A549 (cell line): ENCODE data around the gene KCNIP3. TPM values are rescaled to one million over a fixed set of nuclear protein-coding genes. Genes with fewer than 3 reads are reported as not detected.
A peak's percentile ranks its signal among the peaks of the same experiment; 100 is the strongest.

ENCODE experiments used
- ATAC-seq, 2 experiments: fragments of 200-7000 bp in 1 of 2; fragments of >200 bp in 1 of 2; cut with Nextera tagmentation in 1 of 2; cut with Tn5 transposase in 1 of 2; 3 replicates each; pipeline versions ENCODE4 v1.8.0 to v1.9.1; 2018 to 2020; ENCODE audit warnings: mild to moderate bottlenecking in 1 of 2, moderate library complexity in 1 of 2
- CTCF ChIA-PET: fragments of 300-600 bp; sonication (Branson Sonifier 250); formaldehyde crosslinking; extraction: SDS; loops from one replicate; lab custom pipeline; 2021; ENCODE audit warnings: antibody characterized with exemption, inconsistent platforms; lab: Yijun Ruan, JAX
- POLR2A ChIA-PET: fragments of 350-600 bp; formaldehyde crosslinking; extraction: SDS; loops from one replicate; lab custom pipeline; 2021; ENCODE audit warnings: antibody characterized with exemption, inconsistent platforms; lab: Yijun Ruan, JAX
- DNase-seq, 2 experiments: peaks; one replicate each; pipeline versions ENCODE4 v3.0.0 to v3.0.0-alpha.2; 2011 to 2016; ENCODE audit warnings: low read depth in 1 of 2, low spot score in 1 of 2
- FAIRE-seq: peaks from 2 replicates; lab custom pipeline; 2011; peaks lifted over from hg19 to GRCh38; lab: Jason Lieb, UNC
- H3K27ac ChIP-seq, 2 experiments: fragments of >200 bp; sonication (Bioruptor Twin); formaldehyde crosslinking; 3 replicates each; pipeline ENCODE4 v1.5.1; 2016 to 2017
- H3K4me1 ChIP-seq: fragments of >200 bp; sonication (Bioruptor Twin); formaldehyde crosslinking; 3 replicates; pipeline ENCODE4 v1.6.1; 2016
- H3K4me2 ChIP-seq: fragments of >200 bp; sonication (Bioruptor Twin); formaldehyde crosslinking; 3 replicates; pipeline ENCODE4 v1.6.1; 2016
- H3K4me3 ChIP-seq: fragments of >200 bp; sonication (Bioruptor Twin); formaldehyde crosslinking; 3 replicates; pipeline ENCODE4 v1.5.1; 2016
- H3K9me3 ChIP-seq: fragments of >200 bp; sonication (Bioruptor Twin); formaldehyde crosslinking; 3 replicates; pipeline ENCODE4 v1.6.1; 2016
- BHLHE40 ChIP-seq: IDR thresholded peaks from 2 replicates; pipeline ENCODE4 v1.6.1; 2012; ENCODE audit warnings: low read depth, low read length, inconsistent platforms
- CBX2 ChIP-seq: fragments of 200-600 bp; sonication (generic); IDR thresholded peaks from 2 replicates; pipeline ENCODE4 v1.6.1; 2016; ENCODE audit warnings: low read depth, mild to moderate bottlenecking, borderline replicate concordance
- CBX8 ChIP-seq: fragments of 200-600 bp; sonication (generic); IDR thresholded peaks from 2 replicates; pipeline ENCODE4 v1.6.1; 2016
- CHD2 ChIP-seq: fragments of 150-350 bp; IDR thresholded peaks from 2 replicates; pipeline ENCODE4 v1.6.1; 2014; ENCODE audit warnings: low read length; ENCODE audit not compliant: partially characterized antibody
- CHD4 ChIP-seq: fragments of 200-600 bp; sonication (generic); IDR thresholded peaks from 2 replicates; pipeline ENCODE4 v1.6.1; 2016; ENCODE audit warnings: antibody characterized with exemption, mild to moderate bottlenecking, borderline replicate concordance
- EHMT2 ChIP-seq: fragments of 200-600 bp; sonication (generic); IDR thresholded peaks from 2 replicates; pipeline ENCODE4 v1.6.1; 2016; ENCODE audit warnings: antibody characterized with exemption, low read depth, mild to moderate bottlenecking, moderate library complexity
- FOSL2 ChIP-seq, 2 experiments: fragments of 450-650 bp in 1 of 2; fragments of >200 bp in 1 of 2; sonication (Bioruptor Twin) in 1 of 2; formaldehyde crosslinking; IDR thresholded peaks; 2 replicates each; pipeline versions ENCODE4 v1.5.0 to v1.6.1; 2016 to 2020; ENCODE audit warnings: mild to moderate bottlenecking in 1 of 2, moderate library complexity in 1 of 2
- HOXA7 ChIP-seq: fragments of 250-450 bp; sonication (Bioruptor Pico); IDR thresholded peaks from 2 replicates; pipeline ENCODE4 v1.5.0; 2020; ENCODE audit warnings: mild to moderate bottlenecking, moderate library complexity
- HOXB5 ChIP-seq: fragments of 250-450 bp; sonication (Bioruptor Pico); IDR thresholded peaks from 2 replicates; pipeline ENCODE4 v1.5.0; 2020; ENCODE audit warnings: mild to moderate bottlenecking, moderate library complexity
- KDM1A ChIP-seq: fragments of 200-600 bp; sonication (generic); IDR thresholded peaks from 2 replicates; pipeline ENCODE4 v1.6.1; 2016; ENCODE audit warnings: low read depth, mild to moderate bottlenecking
- NFE2L2 ChIP-seq: fragments of 150-350 bp; conservative IDR thresholded peaks from 2 replicates; pipeline ENCODE4 v1.6.1; 2014; ENCODE audit warnings: low read length
- NR3C1 ChIP-seq: fragments of >200 bp; sonication (Bioruptor Twin); formaldehyde crosslinking; IDR thresholded peaks from 3 replicates; pipeline ENCODE4 v1.6.1; 2017
- RCOR1 ChIP-seq: fragments of 150-350 bp; IDR thresholded peaks from 2 replicates; pipeline ENCODE4 v1.6.1; 2014; ENCODE audit warnings: antibody characterized with exemption, low read length, low read depth
- SMC3 ChIP-seq: fragments of >200 bp; sonication (Bioruptor Twin); formaldehyde crosslinking; IDR thresholded peaks from 3 replicates; pipeline ENCODE4 v1.6.1; 2018; ENCODE audit warnings: inconsistent platforms
- ZC3H11A ChIP-seq: fragments of 450-650 bp; IDR thresholded peaks from 2 replicates; pipeline ENCODE4 v1.6.1; 2014; ENCODE audit warnings: antibody characterized with exemption, mild to moderate bottlenecking
- ZFP36 ChIP-seq: fragments of 450-650 bp; IDR thresholded peaks from 2 replicates; pipeline ENCODE4 v1.6.1; 2014; ENCODE audit warnings: borderline replicate concordance; ENCODE audit not compliant: partially characterized antibody
- ZNF302 ChIP-seq: fragments of 250-450 bp; sonication (Bioruptor Pico); IDR thresholded peaks from 2 replicates; pipeline ENCODE4 v1.9.0; 2021; ENCODE audit warnings: inconsistent platforms, mild to moderate bottlenecking, moderate library complexity
- ZSCAN20 ChIP-seq: fragments of 250-450 bp; sonication (Bioruptor Pico); IDR thresholded peaks from 2 replicates; pipeline ENCODE4 v1.8.0; 2022; ENCODE audit warnings: mild to moderate bottlenecking, moderate library complexity
- WGBS: methylation state at CpG from one replicate; pipeline ENCODE4 v1.1.6; 2017; ENCODE audit errors: missing lambda C conversion rate; 5-methylcytosine and 5-hydroxymethylcytosine counted together
- polyA plus RNA-seq, 4 experiments: library from polyadenylated mRNA; depleted of rRNA in 3 of 4; stranded (reverse); fragments of >200 nt; fragmentation: RNase III in 1 of 4; extraction: RNeasy Plus Mini Kit Qiagen cat#74134 plus additional on column Dnase treatment in 1 of 4; gene quantifications; 2 replicates in 3 of 4; 3 replicates in 1 of 4; pipeline ENCODE4 v1.2.3, GENCODE V29; 2011 to 2017
- TF ChIP-seq, protein P1 (sequence below): fragments of 250-450 bp; sonication (Bioruptor Pico); IDR thresholded peaks from 2 replicates; pipeline ENCODE4 v1.5.0; 2021; ENCODE audit warnings: mild to moderate bottlenecking, moderate library complexity, borderline replicate concordance
- TF ChIP-seq, protein P2 (sequence below): fragments of >200 bp; sonication (Bioruptor Twin); formaldehyde crosslinking; IDR thresholded peaks from 3 replicates; pipeline ENCODE4 v1.6.1; 2016
- TF ChIP-seq, protein P3 (sequence below): IDR thresholded peaks from 2 replicates; pipeline ENCODE4 v1.6.1; 2012
- TF ChIP-seq, protein P4 (sequence below): fragments of 200-600 bp; sonication (generic); IDR thresholded peaks from 2 replicates; pipeline ENCODE4 v1.6.1; 2016; ENCODE audit warnings: antibody characterized with exemption, mild to moderate bottlenecking, moderate library complexity

Gene KCNIP3
- polyA plus RNA-seq, 2 of the 4 experiments (the other 2 are of a cell fraction): 0.13 to 0.84 TPM

DNA sequence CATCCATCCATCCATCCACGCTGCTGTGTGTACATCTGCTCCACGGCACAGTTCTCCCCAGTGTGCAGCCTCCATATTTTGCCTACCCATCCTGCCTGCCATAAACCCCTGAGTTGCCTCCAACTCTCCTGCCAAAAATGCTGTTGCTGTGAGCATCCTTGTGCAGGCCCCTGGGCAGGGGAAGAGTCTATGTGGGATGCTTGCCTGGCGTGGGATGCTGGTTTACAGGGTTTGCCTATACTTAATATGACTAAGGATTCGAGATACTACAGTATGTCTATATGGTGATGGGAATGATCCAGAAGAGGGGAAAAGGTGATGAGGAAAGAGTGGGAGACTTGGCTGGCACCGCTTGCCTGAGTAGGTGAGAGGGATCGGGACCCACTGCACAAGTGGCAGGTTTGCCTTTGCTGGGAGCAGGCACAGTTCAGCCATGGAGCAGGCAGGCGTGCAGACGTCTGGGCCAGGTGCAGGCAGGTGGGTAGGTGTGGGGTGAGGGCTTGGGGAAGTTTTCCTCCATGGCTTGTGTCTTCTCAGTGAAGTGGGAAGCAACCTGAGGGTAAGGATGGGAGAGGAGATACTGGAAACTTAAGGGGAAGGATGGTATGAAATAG is 75.2 kb downstream of the KCNIP3 start:
- ChIA-PET POLR2A (no interaction called here), CTCF (interaction anchor here (0.6 to 1.4 kb wide), 3 partner anchors 17 to 187 kb away, joined by 3 to 6 read pairs (median 4); no protein-coding TSS in a partner anchor)
- no peak for DNase-seq

DNA sequence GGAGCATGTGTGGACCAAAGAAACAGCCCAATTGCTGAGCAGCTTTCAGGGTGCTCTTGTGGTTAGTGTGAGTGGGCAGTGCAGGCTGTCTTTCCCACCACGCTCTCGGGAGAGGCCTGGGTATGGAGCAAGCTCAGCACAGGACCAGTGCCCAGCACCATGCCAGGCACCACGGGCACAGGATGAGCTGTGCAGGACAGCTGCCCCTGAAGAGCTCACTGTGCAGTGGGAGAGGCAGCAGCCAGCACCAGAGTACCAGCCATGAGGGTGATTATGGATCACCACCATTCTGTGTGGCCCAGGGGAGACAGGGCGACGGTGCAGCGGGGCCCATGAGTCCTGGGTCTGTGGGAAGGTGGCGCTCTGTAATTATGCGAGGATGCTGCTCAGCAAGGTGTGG is 75.7 kb downstream of the KCNIP3 start:
- CTCF ChIA-PET: interaction anchor here (1.1 kb wide), 1 partner anchor 16 kb away, joined by 3 read pairs; no protein-coding TSS in a partner anchor
- WGBS: 52% methylated on average over 8 of the region's 8 CpGs
- H3K9me3 ChIP-seq: no peaks in the 10 kb centered on the region
- no peak; a peak in 1 of 6 replicates for ATAC-seq
- DNase-seq: no peak
- FAIRE-seq: no peak
- POLR2A ChIA-PET: no interaction called here
- H3K4me2 ChIP-seq: no peak overlapping the region
- H3K27ac ChIP-seq: no peak overlapping the region
- H3K4me1 ChIP-seq: no peaks in the 10 kb centered on the region
- TF ChIP-seq SMC3: no peak
- TF ChIP-seq RCOR1: no peak
- TF ChIP-seq BHLHE40: no peak
- no peak for TF ChIP-seq FOSL2 (IDR thresholded peaks at IDR 0.05)
- no peak for TF ChIP-seq FOSL2 (CRISPR knock-in tag; IDR thresholded peaks at IDR 0.05)
- no peak for TF ChIP-seq HOXB5 (CRISPR knock-in tag)
- TF ChIP-seq NFE2L2: no peak
- no peak for TF ChIP-seq ZSCAN20 (CRISPR knock-in tag)
- TF ChIP-seq CHD2: no peak
- no peak for TF ChIP-seq CHD4
- no peak for TF ChIP-seq NR3C1
- no peak for TF ChIP-seq CBX8
- TF ChIP-seq, protein P1, sequence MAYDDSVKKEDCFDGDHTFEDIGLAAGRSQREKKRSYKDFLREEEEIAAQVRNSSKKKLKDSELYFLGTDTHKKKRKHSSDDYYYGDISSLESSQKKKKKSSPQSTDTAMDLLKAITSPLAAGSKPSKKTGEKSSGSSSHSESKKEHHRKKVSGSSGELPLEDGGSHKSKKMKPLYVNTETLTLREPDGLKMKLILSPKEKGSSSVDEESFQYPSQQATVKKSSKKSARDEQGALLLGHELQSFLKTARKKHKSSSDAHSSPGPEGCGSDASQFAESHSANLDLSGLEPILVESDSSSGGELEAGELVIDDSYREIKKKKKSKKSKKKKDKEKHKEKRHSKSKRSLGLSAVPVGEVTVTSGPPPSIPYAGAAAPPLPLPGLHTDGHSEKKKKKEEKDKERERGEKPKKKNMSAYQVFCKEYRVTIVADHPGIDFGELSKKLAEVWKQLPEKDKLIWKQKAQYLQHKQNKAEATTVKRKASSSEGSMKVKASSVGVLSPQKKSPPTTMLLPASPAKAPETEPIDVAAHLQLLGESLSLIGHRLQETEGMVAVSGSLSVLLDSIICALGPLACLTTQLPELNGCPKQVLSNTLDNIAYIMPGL: no peak
- no peak for TF ChIP-seq HOXA7 (CRISPR knock-in tag)
- H3K4me3 ChIP-seq: no peak overlapping the region

More for the DNA sequence above, 75.2 kb downstream of the KCNIP3 start:
- Histone ChIP-seq H3K4me3 (no peak overlapping the region), H3K27ac (no peak overlapping the region), H3K4me2 (no peak overlapping the region), H3K4me1 (no peaks in the 10 kb centered on the region), H3K9me3 (no peaks in the 10 kb centered on the region)
- 36% methylated on average over 8 of the region's 8 CpGs for WGBS
- FAIRE-seq (no peak), ATAC-seq (0 out of 6 replicates have a peak, but pooled peaks of 1 of the 2 experiments have one; percentile 19)
- TF ChIP-seq ZNF302 (no peak), HOXA7 (CRISPR knock-in tag) (no peak), CBX2 (no peak), ZC3H11A (no peak), ZFP36 (no peak), EHMT2 (no peak), KDM1A (no peak)
- TF ChIP-seq, protein P2, sequence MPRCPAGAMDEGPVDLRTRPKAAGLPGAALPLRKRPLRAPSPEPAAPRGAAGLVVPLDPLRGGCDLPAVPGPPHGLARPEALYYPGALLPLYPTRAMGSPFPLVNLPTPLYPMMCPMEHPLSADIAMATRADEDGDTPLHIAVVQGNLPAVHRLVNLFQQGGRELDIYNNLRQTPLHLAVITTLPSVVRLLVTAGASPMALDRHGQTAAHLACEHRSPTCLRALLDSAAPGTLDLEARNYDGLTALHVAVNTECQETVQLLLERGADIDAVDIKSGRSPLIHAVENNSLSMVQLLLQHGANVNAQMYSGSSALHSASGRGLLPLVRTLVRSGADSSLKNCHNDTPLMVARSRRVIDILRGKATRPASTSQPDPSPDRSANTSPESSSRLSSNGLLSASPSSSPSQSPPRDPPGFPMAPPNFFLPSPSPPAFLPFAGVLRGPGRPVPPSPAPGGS: no peak
- TF ChIP-seq, protein P3, sequence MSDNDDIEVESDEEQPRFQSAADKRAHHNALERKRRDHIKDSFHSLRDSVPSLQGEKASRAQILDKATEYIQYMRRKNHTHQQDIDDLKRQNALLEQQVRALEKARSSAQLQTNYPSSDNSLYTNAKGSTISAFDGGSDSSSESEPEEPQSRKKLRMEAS: no peak
- TF ChIP-seq, protein P4, sequence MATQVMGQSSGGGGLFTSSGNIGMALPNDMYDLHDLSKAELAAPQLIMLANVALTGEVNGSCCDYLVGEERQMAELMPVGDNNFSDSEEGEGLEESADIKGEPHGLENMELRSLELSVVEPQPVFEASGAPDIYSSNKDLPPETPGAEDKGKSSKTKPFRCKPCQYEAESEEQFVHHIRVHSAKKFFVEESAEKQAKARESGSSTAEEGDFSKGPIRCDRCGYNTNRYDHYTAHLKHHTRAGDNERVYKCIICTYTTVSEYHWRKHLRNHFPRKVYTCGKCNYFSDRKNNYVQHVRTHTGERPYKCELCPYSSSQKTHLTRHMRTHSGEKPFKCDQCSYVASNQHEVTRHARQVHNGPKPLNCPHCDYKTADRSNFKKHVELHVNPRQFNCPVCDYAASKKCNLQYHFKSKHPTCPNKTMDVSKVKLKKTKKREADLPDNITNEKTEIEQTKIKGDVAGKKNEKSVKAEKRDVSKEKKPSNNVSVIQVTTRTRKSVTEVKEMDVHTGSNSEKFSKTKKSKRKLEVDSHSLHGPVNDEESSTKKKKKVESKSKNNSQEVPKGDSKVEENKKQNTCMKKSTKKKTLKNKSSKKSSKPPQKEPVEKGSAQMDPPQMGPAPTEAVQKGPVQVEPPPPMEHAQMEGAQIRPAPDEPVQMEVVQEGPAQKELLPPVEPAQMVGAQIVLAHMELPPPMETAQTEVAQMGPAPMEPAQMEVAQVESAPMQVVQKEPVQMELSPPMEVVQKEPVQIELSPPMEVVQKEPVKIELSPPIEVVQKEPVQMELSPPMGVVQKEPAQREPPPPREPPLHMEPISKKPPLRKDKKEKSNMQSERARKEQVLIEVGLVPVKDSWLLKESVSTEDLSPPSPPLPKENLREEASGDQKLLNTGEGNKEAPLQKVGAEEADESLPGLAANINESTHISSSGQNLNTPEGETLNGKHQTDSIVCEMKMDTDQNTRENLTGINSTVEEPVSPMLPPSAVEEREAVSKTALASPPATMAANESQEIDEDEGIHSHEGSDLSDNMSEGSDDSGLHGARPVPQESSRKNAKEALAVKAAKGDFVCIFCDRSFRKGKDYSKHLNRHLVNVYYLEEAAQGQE: no peak
